ENCODE results near the gene DNAH3.
"Not testable (repeated sequence)": the region's sequence is repeated elsewhere in the genome, so short reads cannot be mapped to it uniquely, and the experiment has no call there.

DNAH3 gene

GRCh38 chr16:21116148-21116693 is 34.4 kb downstream of the DNAH3 start:
- no peak for DNase-seq

DNA sequence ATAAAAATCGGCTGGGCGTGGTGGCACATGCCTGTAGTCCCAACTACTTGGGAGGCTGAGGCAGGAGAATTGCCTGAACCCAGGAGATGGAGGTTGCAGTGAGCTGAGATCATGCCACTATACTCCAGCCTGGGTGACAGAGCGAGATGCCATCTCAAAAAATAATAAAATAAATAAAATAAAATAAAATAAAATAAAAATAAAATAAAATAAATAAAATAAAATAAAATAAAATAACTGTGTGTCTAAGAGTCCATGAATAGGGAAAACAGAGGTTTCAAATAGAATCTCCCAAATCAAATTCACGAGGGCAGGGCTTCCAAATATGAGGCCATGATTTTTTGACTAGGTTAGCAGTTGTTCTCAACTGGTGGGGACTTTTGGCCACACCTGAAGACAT is 35.1 kb downstream of the DNAH3 start:
- DNase-seq: not testable (repeated sequence)

GRCh38 chr16:21103941-21104860 is 46.4 kb downstream of the DNAH3 start:
- no peak for DNase-seq

GRCh38 chr16:21101631-21102420 is 48.8 kb downstream of the DNAH3 start:
- DNase-seq: no peak

- DNase-seq: no peak
Measured at GRCh38 chr16:21100447-21100846, 50.2 kb downstream of the DNAH3 start.

GRCh38 chr16:21097151-21097550 is 53.5 kb downstream of the DNAH3 start:
- DNase-seq: no peak

DNA sequence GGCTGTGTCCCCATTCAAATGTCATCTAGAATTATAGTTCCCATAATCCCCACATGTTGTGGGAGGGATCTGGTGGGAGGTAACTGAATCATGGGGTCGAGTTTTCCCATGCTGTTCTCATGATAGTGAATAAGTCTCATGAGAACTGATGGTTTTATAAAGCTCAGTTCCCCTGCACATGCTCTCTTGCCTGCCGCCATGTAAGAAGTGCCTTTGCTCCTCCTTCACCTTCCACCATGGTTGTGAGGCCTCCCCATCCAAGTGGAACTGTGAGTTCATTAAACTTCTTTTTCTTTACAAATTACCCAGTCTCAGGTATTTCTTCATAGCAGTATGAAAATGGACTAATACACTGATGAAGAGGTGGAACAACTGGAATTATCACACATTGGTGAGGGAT is 55.9 kb downstream of the DNAH3 start:
- not testable (repeated sequence) for DNase-seq

DNA sequence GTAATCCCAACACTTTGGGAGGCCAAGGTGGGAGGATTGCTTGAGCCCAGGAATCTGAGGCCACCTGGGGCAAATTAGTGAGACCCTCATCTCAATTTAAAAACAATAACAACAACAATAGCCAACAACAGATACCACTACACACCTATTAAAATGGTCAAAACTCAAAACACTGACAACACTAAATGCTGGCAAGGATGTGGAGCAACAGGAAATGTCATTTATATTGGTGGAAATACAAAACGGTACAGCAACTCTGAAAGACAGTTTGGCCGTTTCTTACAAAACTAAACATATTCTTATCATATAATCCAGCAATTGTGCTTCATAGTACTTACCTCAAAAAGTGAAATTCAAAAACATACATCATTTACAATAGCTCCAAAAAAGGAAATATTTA is 57.7 kb downstream of the DNAH3 start:
- DNase-seq: no peak

DNA sequence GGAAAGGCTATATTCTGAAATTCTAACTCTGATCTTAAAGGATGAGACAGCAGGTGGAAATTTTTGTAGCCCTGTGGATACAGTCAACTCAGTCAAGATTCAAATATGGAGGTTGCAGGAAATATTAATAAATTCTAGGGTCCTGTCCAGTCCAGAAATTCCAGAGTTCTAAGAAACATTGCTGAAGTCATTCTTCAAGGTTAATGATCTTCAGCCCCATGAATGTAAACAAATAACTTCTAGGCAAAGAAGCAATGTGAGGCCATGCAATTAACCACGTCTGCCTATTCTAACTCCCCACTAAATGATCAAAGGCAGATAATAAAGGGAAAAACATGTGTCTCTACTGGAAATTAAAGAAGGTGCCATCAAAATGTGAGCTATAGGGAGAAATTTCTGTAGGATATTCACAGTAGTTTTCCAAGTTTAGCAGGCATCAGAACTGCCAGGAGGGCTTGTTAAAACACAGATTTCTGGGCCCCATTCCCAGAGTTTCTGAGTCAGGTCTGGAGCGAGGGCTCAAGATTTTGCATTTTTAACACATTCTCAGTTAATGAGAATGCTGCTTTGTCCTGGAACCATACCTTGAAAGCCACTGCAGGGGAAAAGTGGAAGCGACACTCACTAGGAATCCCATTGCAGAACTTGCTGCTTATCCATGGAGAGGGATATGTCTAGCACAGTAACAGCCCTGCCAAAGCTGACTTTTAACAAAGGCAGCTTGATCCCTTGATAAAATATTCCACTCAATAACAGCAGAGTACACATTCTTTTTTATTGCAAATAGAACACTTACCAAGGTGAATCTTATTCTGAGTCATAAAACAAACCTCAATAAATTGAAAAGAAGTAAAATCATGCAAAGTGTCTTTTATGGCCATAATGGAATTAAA is 61.8 kb downstream of the DNAH3 start:
- no peak for DNase-seq

DNA sequence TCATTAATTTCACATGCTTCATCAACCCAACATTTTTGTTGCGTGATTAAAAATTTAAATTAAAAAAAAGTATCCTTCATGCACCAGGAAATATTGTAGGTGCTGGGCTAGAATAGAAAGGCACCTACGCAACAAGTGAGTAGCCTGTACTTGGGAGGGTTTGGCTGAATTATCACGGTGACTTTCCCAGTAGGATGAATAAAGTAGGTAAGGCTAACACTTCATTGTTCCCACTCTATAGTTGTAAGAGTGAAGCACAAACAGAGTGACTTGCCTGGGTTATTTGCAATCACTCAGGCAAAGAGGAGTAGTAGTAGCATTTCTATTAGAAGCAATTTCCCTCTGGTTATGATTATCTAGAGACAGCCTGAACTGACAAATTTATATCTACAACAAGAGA is 62.5 kb downstream of the DNAH3 start:
- no peak for DNase-seq

- no peak for DNase-seq
Measured at GRCh38 chr16:21084631-21085225, 65.9 kb downstream of the DNAH3 start.

GRCh38 chr16:21083729-21084268 is 66.8 kb downstream of the DNAH3 start:
- DNase-seq: peak; percentile 33

DNA sequence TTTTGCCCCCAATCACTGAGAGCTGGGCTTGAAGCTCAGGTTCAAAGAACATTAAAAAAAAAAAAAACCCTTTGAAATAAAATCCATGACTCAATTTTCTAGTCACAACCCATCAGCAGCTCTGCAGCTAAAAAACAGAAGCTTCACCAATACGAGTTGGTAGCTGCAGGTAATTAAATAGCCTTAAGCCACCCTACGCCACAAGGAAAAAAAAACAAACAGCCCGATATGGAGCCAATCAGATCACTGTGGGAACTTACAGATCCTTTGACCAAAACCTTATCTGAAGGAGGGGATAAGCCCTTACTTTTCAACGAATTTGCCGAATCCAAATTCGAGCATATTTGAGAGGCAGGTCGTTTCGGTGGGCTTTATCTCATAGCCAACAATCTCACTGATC is 69.3 kb downstream of the DNAH3 start:
- DNase-seq: no peak

- no peak for DNase-seq
Measured at GRCh38 chr16:21078563-21078962, 72.1 kb downstream of the DNAH3 start.

DNA sequence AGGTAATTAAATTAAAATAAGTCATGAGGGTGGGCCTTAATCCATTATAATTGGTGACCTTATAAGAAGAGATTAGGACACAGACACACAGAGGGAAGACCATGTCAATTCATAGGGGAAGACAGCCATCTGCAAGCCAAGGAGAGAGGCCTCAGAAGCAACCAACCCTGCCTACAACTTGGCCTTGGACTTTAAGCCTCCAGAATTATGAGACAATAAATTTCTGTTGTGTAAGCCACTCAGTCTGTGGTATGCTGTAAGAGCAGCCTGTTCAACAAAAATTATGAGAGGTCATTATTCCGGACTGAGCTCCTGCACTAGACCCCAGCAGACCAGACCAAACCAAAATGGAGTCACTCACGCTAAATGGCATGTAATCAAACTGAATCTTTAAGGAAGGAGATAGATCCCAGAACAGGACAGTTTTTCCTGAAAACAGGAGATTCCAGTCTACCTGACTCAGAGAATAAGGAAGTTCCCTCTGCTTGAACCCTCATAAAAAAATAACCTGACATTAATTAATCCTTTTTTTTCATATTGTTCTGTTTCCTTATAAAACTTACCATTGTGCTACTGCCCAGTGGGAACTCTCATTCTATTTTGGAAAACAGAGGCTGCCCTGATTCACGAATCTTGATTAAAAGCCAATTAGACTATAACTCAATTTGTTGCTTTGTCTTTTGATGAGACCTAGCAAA is 74.3 kb downstream of the DNAH3 start:
- DNase-seq: no peak

DNA sequence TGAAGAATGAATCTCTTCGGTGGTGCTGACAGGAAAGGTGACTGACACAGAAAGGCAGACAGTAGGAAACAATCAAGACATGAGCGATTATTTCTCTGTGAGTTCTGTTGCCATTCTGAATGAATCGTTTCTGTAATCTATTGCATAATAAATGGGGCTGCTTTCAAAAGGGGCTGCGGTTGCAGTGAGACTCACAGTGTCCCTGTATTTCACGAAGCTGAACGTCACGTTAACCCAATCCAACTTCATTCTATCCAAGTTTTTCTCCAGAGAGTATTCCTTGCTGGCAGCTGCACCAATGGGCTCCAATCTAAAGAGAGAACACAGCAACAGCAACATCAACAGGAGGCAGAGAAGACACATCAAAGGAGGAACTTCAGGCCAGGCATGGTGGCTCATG is 75.4 kb downstream of the DNAH3 start:
- DNase-seq: no peak

GRCh38 chr16:21072976-21073375 is 77.7 kb downstream of the DNAH3 start:
- DNase-seq: no peak

GRCh38 chr16:21071741-21072140 is 78.9 kb downstream of the DNAH3 start:
- DNase-seq: no peak

DNA sequence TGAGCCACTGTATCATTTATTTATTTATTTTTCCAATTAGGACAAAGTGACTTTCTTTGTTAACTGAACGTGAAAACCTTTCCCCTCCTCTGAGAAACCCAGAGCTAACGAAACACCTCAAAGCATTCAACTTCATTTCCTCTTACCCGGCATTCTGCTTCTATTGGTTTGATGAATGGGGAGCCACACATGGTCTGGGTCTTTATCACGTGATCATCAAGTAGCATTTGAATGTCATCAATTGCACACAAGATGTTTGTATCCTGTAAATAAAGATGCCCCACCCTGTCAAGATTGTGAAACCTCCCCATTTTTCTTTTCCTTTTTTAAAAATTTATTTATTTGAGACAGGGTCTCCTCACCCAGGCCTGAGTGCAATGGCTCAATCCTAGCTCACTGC is 80.1 kb downstream of the DNAH3 start:
- DNase-seq: no peak

- no peak for DNase-seq
Measured at GRCh38 chr16:21069986-21070385, 80.7 kb downstream of the DNAH3 start.

DNA sequence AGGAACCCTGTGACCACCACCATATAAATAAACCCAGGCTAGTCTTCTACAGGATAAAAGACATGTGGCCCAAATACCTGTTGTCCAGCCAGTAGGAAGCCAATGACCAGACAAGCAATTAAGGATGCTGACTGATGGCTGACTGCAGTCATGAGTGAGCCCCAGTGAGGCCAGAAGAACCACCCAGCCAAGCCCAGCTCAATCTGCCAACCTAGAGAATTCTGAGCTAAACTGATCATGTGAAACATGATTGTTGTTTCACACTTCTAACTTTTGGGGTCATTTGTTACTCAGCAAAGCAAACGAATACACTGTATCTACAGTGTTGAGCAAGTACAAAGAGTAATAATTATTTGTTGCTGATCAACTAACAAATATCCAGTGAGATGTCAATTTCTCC is 86.4 kb downstream of the DNAH3 start:
- no peak for DNase-seq
